ENCODE results near the gene CCL23.
"Not testable (repeated sequence)": the region's sequence is repeated elsewhere in the genome, so short reads cannot be mapped to it uniquely, and the experiment has no call there.

The CCL23 gene

DNA sequence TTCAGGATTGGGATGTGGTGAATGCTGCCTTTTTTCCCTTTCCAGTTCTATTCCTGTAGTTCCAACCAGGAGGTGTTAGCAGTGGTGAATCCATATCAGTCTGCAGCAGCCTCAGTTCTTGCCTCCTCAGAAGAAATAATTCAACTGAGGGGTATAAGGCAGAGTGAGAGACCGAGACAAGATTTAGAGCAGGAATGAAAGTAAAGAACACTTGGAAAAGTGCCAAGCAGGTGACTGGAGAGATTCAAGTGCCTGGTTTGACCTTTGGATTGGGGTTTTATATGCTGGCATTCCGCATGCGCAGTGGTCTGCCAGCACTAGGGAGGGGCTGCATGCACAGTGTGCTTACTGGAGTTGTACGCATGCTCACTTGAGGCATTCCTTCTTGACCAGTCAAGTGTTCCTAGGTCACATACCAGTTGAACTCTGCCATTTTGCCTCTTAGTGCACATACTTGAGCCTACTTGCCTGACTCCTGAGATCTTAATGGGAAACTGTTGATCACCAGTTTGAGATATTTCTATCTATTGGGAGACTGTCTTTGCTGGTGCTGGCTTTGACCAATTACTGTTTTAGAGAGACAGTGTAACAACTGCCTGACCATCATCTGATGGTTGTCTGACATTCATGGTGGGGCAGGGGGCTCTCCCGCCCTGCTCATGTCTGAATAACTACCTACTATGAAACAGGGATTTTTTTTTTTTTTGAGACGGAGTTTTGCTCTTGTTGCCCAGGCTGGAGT, 15.7 kb downstream of the CCL23 start:
- H3K27me3 ChIP-seq (ENCODE audit: insufficient read depth, low read length) = no peaks in the 10 kb centered on the region
- H3K9ac ChIP-seq (ENCODE audit: low read depth, low read length) = no peak overlapping the region
- no peaks in the 10 kb centered on the region for H3K4me1 ChIP-seq (ENCODE audit: insufficient read depth, low read length)
- H3K9me3 ChIP-seq (ENCODE audit: insufficient read depth, low read depth, low read length) = no peaks in the 10 kb centered on the region
- no peaks in the 10 kb centered on the region for H3K36me3 ChIP-seq (ENCODE audit: insufficient read depth, low read depth, low read length)
- H3K27ac ChIP-seq (ENCODE audit: low read length) = no peak overlapping the region
- no peak overlapping the region for H3K4me3 ChIP-seq (ENCODE audit: low read length)

GRCh38 chr17:36001110-36001771, 16.5 kb downstream of the CCL23 start, which contains the start of gene CCL15:
Gene CCL15 (minus strand): TSS chr17:36001553. CDS start chr17:36001492, 61 bp downstream.
- Histone ChIP-seq H3K4me3 (ENCODE audit: low read length) (no peak within 1 kb of the TSS), H3K4me1 (ENCODE audit: insufficient read depth, low read length) (no peaks in the 10 kb centered on the region), H3K36me3 (ENCODE audit: insufficient read depth, low read depth, low read length) (no peaks in the 10 kb centered on the region), H3K27ac (ENCODE audit: low read length) (no peak within 1 kb of the TSS), H3K9me3 (ENCODE audit: insufficient read depth, low read depth, low read length) (no peaks in the 10 kb centered on the region), H3K9ac (ENCODE audit: low read depth, low read length) (no peak within 1 kb of the TSS), H3K27me3 (ENCODE audit: insufficient read depth, low read length) (no peaks in the 10 kb centered on the region)

DNA sequence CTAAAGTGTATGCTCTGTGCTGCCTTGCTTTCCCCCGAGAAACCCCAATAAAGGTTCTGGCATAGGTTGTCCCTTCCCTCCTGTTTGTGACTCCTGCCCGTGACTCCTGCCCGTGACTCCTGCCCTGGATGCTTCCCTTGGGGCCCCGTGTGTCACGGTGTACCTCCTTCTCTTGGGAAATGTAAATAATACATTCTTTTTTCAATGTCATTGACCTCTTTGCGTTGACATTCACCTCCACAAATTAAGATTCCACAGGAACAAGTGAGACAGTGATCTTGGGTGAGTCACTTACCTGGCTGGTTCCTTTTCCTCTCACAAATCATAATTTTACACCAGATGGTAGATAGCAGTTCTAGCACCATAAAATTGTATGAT, 17.1 kb downstream of the CCL23 start:
- no peak overlapping the region for H3K9ac ChIP-seq (ENCODE audit: low read depth, low read length)
- no peaks in the 10 kb centered on the region for H3K27me3 ChIP-seq (ENCODE audit: insufficient read depth, low read length)
- no peak overlapping the region for H3K4me3 ChIP-seq (ENCODE audit: low read length)
- no peak overlapping the region for H3K27ac ChIP-seq (ENCODE audit: low read length)
- no peaks in the 10 kb centered on the region for H3K9me3 ChIP-seq (ENCODE audit: insufficient read depth, low read depth, low read length)
- H3K36me3 ChIP-seq (ENCODE audit: insufficient read depth, low read depth, low read length) = no peaks in the 10 kb centered on the region
- H3K4me1 ChIP-seq (ENCODE audit: insufficient read depth, low read length) = no peaks in the 10 kb centered on the region

- Histone ChIP-seq H3K9me3 (ENCODE audit: insufficient read depth, low read depth, low read length) (no peaks in the 10 kb centered on the region), H3K4me1 (ENCODE audit: insufficient read depth, low read length) (no peaks in the 10 kb centered on the region), H3K36me3 (ENCODE audit: insufficient read depth, low read depth, low read length) (no peaks in the 10 kb centered on the region), H3K9ac (ENCODE audit: low read depth, low read length) (no peak overlapping the region), H3K4me3 (ENCODE audit: low read length) (no peak overlapping the region), H3K27ac (ENCODE audit: low read length) (no peak overlapping the region), H3K27me3 (ENCODE audit: insufficient read depth, low read length) (no peaks in the 10 kb centered on the region)
Measured at GRCh38 chr17:35998756-35999155, 19.0 kb downstream of the CCL23 start.

DNA sequence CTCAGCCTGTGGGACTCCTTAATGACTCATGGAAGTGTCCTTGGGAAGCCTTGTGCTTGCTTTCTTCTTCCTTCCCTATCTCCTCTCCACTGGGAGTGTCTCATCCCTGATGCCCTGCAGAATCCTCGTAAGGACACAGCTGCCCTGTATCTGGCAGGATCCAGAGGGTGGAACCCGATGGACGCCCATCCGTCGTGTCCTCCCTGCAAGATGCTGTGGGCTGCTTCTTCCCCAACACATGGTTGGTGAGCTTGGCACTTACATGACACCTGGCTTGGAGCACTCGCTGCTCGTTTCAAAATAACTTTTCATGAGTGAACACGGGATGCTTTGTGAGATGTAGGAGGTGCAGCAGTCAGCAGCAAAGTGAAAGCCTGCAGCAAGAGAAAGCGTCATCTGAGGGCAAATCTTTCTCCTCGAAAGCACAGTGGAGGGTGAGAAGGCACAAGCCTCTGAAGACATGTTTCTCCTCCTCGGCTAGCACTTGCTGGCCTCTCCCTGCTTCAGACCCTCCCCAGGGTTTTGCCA, 19.7 kb downstream of the CCL23 start:
- Histone ChIP-seq H3K27me3 (ENCODE audit: insufficient read depth, low read length) (no peaks in the 10 kb centered on the region), H3K27ac (ENCODE audit: low read length) (no peak overlapping the region), H3K4me3 (ENCODE audit: low read length) (no peak overlapping the region), H3K9me3 (ENCODE audit: insufficient read depth, low read depth, low read length) (no peaks in the 10 kb centered on the region), H3K36me3 (ENCODE audit: insufficient read depth, low read depth, low read length) (no peaks in the 10 kb centered on the region), H3K4me1 (ENCODE audit: insufficient read depth, low read length) (no peaks in the 10 kb centered on the region), H3K9ac (ENCODE audit: low read depth, low read length) (no peak overlapping the region)

- not testable (repeated sequence) for H3K36me3 ChIP-seq (ENCODE audit: insufficient read depth, low read depth, low read length); H3K4me1 ChIP-seq (ENCODE audit: insufficient read depth, low read length); H3K27me3 ChIP-seq (ENCODE audit: insufficient read depth, low read length); H3K4me3 ChIP-seq (ENCODE audit: low read length); H3K9me3 ChIP-seq (ENCODE audit: insufficient read depth, low read depth, low read length); H3K9ac ChIP-seq (ENCODE audit: low read depth, low read length); H3K27ac ChIP-seq (ENCODE audit: low read length)
Measured at GRCh38 chr17:35995346-35995745, 22.4 kb downstream of the CCL23 start.

GRCh38 chr17:35991075-35991474, 26.7 kb downstream of the CCL23 start:
- H3K27me3 ChIP-seq (ENCODE audit: insufficient read depth, low read length) = no peaks in the 10 kb centered on the region
- H3K9me3 ChIP-seq (ENCODE audit: insufficient read depth, low read depth, low read length) = no peaks in the 10 kb centered on the region
- no peak overlapping the region for H3K27ac ChIP-seq (ENCODE audit: low read length)
- H3K9ac ChIP-seq (ENCODE audit: low read depth, low read length) = no peak overlapping the region
- no peak overlapping the region for H3K4me3 ChIP-seq (ENCODE audit: low read length)
- H3K36me3 ChIP-seq (ENCODE audit: insufficient read depth, low read depth, low read length) = no peaks in the 10 kb centered on the region
- no peaks in the 10 kb centered on the region for H3K4me1 ChIP-seq (ENCODE audit: insufficient read depth, low read length)

DNA sequence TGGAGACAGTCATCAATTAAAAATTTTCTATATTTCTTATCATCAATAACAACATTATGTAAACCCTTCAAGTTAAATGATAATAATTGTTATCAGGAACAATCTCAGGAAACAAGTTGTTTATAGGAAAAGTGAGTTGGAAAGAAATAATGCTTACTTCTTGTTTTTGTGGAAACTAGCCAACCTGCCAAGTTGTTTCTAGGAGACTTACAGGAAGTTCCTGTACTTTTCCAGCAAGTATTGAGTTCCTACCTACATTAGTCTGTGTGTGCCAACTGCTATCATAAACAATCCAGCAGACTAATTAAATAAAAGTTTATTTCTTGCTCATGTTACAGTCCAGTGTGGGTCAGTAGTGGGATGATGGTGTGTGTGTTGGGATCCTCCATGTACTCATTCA, 29.6 kb downstream of the CCL23 start:
- no peak overlapping the region for H3K4me3 ChIP-seq (ENCODE audit: low read length)
- no peaks in the 10 kb centered on the region for H3K27me3 ChIP-seq (ENCODE audit: insufficient read depth, low read length)
- H3K9ac ChIP-seq (ENCODE audit: low read depth, low read length) = no peak overlapping the region
- no peaks in the 10 kb centered on the region for H3K4me1 ChIP-seq (ENCODE audit: insufficient read depth, low read length)
- H3K9me3 ChIP-seq (ENCODE audit: insufficient read depth, low read depth, low read length) = no peaks in the 10 kb centered on the region
- no peak overlapping the region for H3K27ac ChIP-seq (ENCODE audit: low read length)
- H3K36me3 ChIP-seq (ENCODE audit: insufficient read depth, low read depth, low read length) = no peaks in the 10 kb centered on the region

GRCh38 chr17:35986643-35987042, 31.1 kb downstream of the CCL23 start, which contains the start of gene CCL14:
Gene CCL14 (minus strand): TSS chr17:35986729. CDS start chr17:35986649, 80 bp downstream.
- H3K9ac ChIP-seq (ENCODE audit: low read depth, low read length) = no peak within 1 kb of the TSS
- no peaks in the 10 kb centered on the region for H3K27me3 ChIP-seq (ENCODE audit: insufficient read depth, low read length)
- H3K4me1 ChIP-seq (ENCODE audit: insufficient read depth, low read length) = no peaks in the 10 kb centered on the region
- H3K36me3 ChIP-seq (ENCODE audit: insufficient read depth, low read depth, low read length) = no peaks in the 10 kb centered on the region
- H3K9me3 ChIP-seq (ENCODE audit: insufficient read depth, low read depth, low read length) = no peaks in the 10 kb centered on the region
- no peak within 1 kb of the TSS for H3K27ac ChIP-seq (ENCODE audit: low read length)
- H3K4me3 ChIP-seq (ENCODE audit: low read length) = no peak within 1 kb of the TSS

GRCh38 chr17:35984140-35984539, 33.6 kb downstream of the CCL23 start:
- Histone ChIP-seq H3K4me1 (ENCODE audit: insufficient read depth, low read length) (no peaks in the 10 kb centered on the region), H3K9ac (ENCODE audit: low read depth, low read length) (no peak overlapping the region), H3K4me3 (ENCODE audit: low read length) (no peak overlapping the region), H3K27ac (ENCODE audit: low read length) (no peak overlapping the region), H3K36me3 (ENCODE audit: insufficient read depth, low read depth, low read length) (no peaks in the 10 kb centered on the region), H3K27me3 (ENCODE audit: insufficient read depth, low read length) (no peaks in the 10 kb centered on the region), H3K9me3 (ENCODE audit: insufficient read depth, low read depth, low read length) (no peaks in the 10 kb centered on the region)

- H3K36me3 ChIP-seq (ENCODE audit: insufficient read depth, low read depth, low read length) = no peaks in the 10 kb centered on the region
- H3K9me3 ChIP-seq (ENCODE audit: insufficient read depth, low read depth, low read length) = no peaks in the 10 kb centered on the region
- H3K9ac ChIP-seq (ENCODE audit: low read depth, low read length) = no peak overlapping the region
- H3K4me3 ChIP-seq (ENCODE audit: low read length) = no peak overlapping the region
- no peaks in the 10 kb centered on the region for H3K27me3 ChIP-seq (ENCODE audit: insufficient read depth, low read length)
- no peak overlapping the region for H3K27ac ChIP-seq (ENCODE audit: low read length)
- H3K4me1 ChIP-seq (ENCODE audit: insufficient read depth, low read length) = no peaks in the 10 kb centered on the region
Measured at GRCh38 chr17:35982409-35983191, 35.2 kb downstream of the CCL23 start.

Data from iPS-20b (cell line).